PC-9 (cell line): ENCODE data around the gene DIPK2B. TPM values are rescaled to one million over a fixed set of nuclear protein-coding genes. Genes with fewer than 3 reads are reported as not detected.

Experiments used
- BruUV-seq: library from RNA; stranded (reverse); fragments of 400-500 nt; replicated peaks from 2 replicates; lab custom pipeline; 2021; lab: Mats Ljungman, UMichigan
- CTCF ChIA-PET: fragments of 300-600 bp; sonication (Branson Sonifier 250); formaldehyde crosslinking; loops from one replicate; lab custom pipeline; 2022; ENCODE audit warnings: antibody characterized with exemption; lab: Charles Lee
- POLR2A ChIA-PET: fragments of 300-600 bp; sonication (Branson Sonifier 250); formaldehyde crosslinking; loops from one replicate; lab custom pipeline; 2022; ENCODE audit warnings: antibody characterized with exemption; ENCODE audit not compliant: unreplicated experiment; lab: Charles Lee
- DNase-seq, 2 experiments: peaks; one replicate each; pipeline versions ENCODE4 v3.0.0 to v3.0.0-alpha.2; 2015 to 2022; ENCODE audit warnings: mixed read lengths in 1 of 2
- H2AFZ ChIP-seq: fragments of 200-600 bp; sonication (generic); 2 replicates; pipeline ENCODE4 v1.8.1; 2017; ENCODE audit warnings: antibody characterized with exemption
- H3F3A ChIP-seq: fragments of 200-600 bp; sonication (generic); 2 replicates; pipeline ENCODE4 v1.8.1; 2017; ENCODE audit warnings: antibody characterized with exemption, mild to moderate bottlenecking, low read depth; ENCODE audit not compliant: insufficient read depth
- H3K27ac ChIP-seq: fragments of 200-600 bp; sonication (generic); 2 replicates; pipeline ENCODE4 v1.6.1; 2016; ENCODE audit warnings: mixed run types
- H3K27me3 ChIP-seq: fragments of 200-600 bp; sonication (generic); 2 replicates; pipeline ENCODE4 v1.6.1; 2016; ENCODE audit warnings: low read depth, mixed run types; ENCODE audit not compliant: insufficient read depth
- H3K36me3 ChIP-seq: fragments of 200-600 bp; sonication (generic); 2 replicates; pipeline ENCODE4 v1.6.1; 2016; ENCODE audit warnings: low read depth, mixed run types
- H3K4me1 ChIP-seq: fragments of 200-600 bp; sonication (generic); replicated peaks from 2 replicates; pipeline ENCODE4 v1.6.1; 2016; ENCODE audit warnings: mixed run types; ENCODE audit not compliant: insufficient read depth
- H3K4me2 ChIP-seq: fragments of 200-600 bp; sonication (generic); 2 replicates; pipeline ENCODE4 v1.6.1; 2017; ENCODE audit warnings: mixed run types
- H3K4me3 ChIP-seq: fragments of 200-600 bp; sonication (generic); 2 replicates; pipeline ENCODE4 v1.6.1; 2016; ENCODE audit warnings: mixed run types
- H3K79me2 ChIP-seq: fragments of 200-600 bp; sonication (generic); 2 replicates; pipeline ENCODE4 v1.6.1; 2017; ENCODE audit warnings: low read depth, mixed run types
- H3K9me2 ChIP-seq: fragments of 200-600 bp; sonication (generic); 2 replicates; pipeline ENCODE4 v1.8.1; 2017; ENCODE audit warnings: mild to moderate bottlenecking; ENCODE audit not compliant: insufficient read depth
- H3K9me3 ChIP-seq: fragments of 200-600 bp; sonication (generic); 2 replicates; pipeline ENCODE4 v1.8.1; 2016; ENCODE audit warnings: low read depth; ENCODE audit not compliant: insufficient read depth
- H4K20me1 ChIP-seq: fragments of 200-600 bp; sonication (generic); 2 replicates; pipeline ENCODE4 v1.8.1; 2017; ENCODE audit not compliant: insufficient read depth
- CTCF ChIP-seq: fragments of 200-600 bp; sonication (generic); conservative IDR thresholded peaks from 2 replicates; pipeline ENCODE4 v1.6.1; 2017; ENCODE audit warnings: mixed run types, antibody characterized with exemption, mild to moderate bottlenecking, moderate library complexity
- EZH2 ChIP-seq: fragments of 200-600 bp; sonication (generic); IDR thresholded peaks from 2 replicates; pipeline ENCODE4 v1.8.0; 2017; ENCODE audit warnings: antibody characterized with exemption, low read depth
- intact Hi-C: fragments of 100-400 bp; cut with micrococcal nuclease; formaldehyde crosslinking; loops from one replicate; pipeline ENCODE4 v1.10.0; 2022; ENCODE audit not compliant: unreplicated experiment
- total RNA-seq: library from RNA; stranded (reverse); gene quantifications from 2 replicates; pipeline ENCODE4 v1.2.3, GENCODE V29; 2021

The DIPK2B gene
- total RNA-seq, 1 experiment from 2014 or later, result not detected

DNA sequence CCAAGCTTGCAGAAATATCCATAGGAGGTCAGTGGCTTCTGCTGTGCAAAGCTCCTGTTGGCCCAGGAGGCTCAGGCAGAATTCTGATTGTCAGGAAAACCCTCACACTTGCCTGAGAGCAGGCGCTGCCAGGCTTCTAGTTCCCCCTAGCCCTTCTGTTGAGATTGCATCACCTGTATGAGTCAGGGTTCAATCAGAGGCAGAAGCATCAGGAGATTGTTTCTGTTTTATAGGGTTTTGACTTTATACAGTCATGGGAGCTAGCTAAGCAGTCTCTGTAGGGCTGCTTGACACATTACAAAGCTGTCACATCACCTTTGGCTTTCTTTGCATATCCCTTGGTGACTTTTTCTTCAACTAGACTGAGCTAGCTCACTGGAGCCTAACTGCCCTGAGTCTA lies 27.8 kb downstream of the DIPK2B start:
- H3K4me1 ChIP-seq, result peaks cover 4% of the 10 kb centered on the region; the same call in 1 of the 2 replicates
- no peaks in the 10 kb centered on the region for H3K27me3 ChIP-seq

DNA sequence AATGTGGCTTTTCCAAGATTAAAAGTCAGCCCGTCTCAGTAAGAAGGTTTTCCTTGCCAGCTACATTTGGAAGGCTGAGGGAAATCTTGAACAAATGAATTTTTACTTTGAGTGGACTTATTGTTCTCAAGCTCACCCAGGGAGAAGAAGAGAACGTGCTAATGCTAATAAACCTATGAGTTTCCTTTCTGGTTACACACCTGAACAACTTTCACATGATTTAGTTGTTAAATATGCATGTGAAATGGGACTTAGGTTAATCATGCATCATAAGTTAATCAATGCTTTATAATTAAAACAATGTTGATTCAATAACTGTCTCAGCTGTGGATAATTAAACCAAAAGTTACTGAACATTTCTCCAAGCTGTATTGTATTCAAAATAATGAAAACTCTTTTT lies 33.9 kb downstream of the DIPK2B start:
- Histone ChIP-seq H3K9me2 (no peaks in the 10 kb centered on the region), H3K79me2 (no peaks in the 10 kb centered on the region), H4K20me1 (no peaks in the 10 kb centered on the region), H3K4me3 (no peak overlapping the region), H3K9me3 (no peaks in the 10 kb centered on the region), H3K27ac (no peak overlapping the region), H3F3A (no peaks in the 10 kb centered on the region), H2AFZ (no peak overlapping the region), H3K36me3 (no peaks in the 10 kb centered on the region), H3K4me1 (no peaks in the 10 kb centered on the region), H3K4me2 (no peak overlapping the region), H3K27me3 (no peaks in the 10 kb centered on the region)
- TF ChIP-seq CTCF, result no peak
- no peak for TF ChIP-seq EZH2
- POLR2A ChIA-PET, result no interaction called here
- intact Hi-C loops, result no loop called here
- BruUV-seq, result no TSS peak
- DNase-seq, result no peak
- CTCF ChIA-PET, result no interaction called here

More for the DNA sequence above, 27.8 kb downstream of the DIPK2B start:
- intact Hi-C loops, result no loop called here
- ChIA-PET CTCF (no interaction called here), POLR2A (no interaction called here)
- Histone ChIP-seq H3K9me2 (no peaks in the 10 kb centered on the region), H3K36me3 (no peaks in the 10 kb centered on the region), H3K9me3 (no peaks in the 10 kb centered on the region), H3K27ac (peak overlapping the region; percentile 51; the same call in 1 of the 2 replicates), H3K79me2 (no peaks in the 10 kb centered on the region), H4K20me1 (no peaks in the 10 kb centered on the region), H2AFZ (no peak overlapping the region), H3K4me2 (no peak overlapping the region), H3K4me3 (no peak overlapping the region), H3F3A (no peaks in the 10 kb centered on the region)
- DNase-seq, result peak in 1 of 2 experiments; percentile 69
- no TSS peak for BruUV-seq
- TF ChIP-seq CTCF, result no peak
- no peak for TF ChIP-seq EZH2

- intact Hi-C loops, result no loop called here
Measured at GRCh38 chrX:45165726-45166125, 35.0 kb downstream of the DIPK2B start.

More at GRCh38 chrX:45165726-45166125, 35.0 kb downstream of the DIPK2B start:
- Histone ChIP-seq H3K9me2 (no peaks in the 10 kb centered on the region), H3K79me2 (no peaks in the 10 kb centered on the region), H2AFZ (no peak overlapping the region), H3K4me2 (no peak overlapping the region), H3K36me3 (no peaks in the 10 kb centered on the region), H3K4me1 (no peaks in the 10 kb centered on the region), H3K27ac (no peak overlapping the region), H3F3A (no peaks in the 10 kb centered on the region), H3K4me3 (no peak overlapping the region), H3K9me3 (no peaks in the 10 kb centered on the region), H3K27me3 (no peaks in the 10 kb centered on the region), H4K20me1 (no peaks in the 10 kb centered on the region)
- ChIA-PET POLR2A (no interaction called here), CTCF (no interaction called here)
- no peak for DNase-seq
- BruUV-seq, result no TSS peak
- TF ChIP-seq EZH2 (no peak), CTCF (no peak)
